ENCODE results near the gene DENND5A. TPM values are rescaled to one million over a fixed set of nuclear protein-coding genes. Genes with fewer than 3 reads are reported as not detected.

Gene DENND5A
- total and polyA plus RNA-seq, 8 donors, result 65.7 to 106 (median 96.7) TPM

DNA sequence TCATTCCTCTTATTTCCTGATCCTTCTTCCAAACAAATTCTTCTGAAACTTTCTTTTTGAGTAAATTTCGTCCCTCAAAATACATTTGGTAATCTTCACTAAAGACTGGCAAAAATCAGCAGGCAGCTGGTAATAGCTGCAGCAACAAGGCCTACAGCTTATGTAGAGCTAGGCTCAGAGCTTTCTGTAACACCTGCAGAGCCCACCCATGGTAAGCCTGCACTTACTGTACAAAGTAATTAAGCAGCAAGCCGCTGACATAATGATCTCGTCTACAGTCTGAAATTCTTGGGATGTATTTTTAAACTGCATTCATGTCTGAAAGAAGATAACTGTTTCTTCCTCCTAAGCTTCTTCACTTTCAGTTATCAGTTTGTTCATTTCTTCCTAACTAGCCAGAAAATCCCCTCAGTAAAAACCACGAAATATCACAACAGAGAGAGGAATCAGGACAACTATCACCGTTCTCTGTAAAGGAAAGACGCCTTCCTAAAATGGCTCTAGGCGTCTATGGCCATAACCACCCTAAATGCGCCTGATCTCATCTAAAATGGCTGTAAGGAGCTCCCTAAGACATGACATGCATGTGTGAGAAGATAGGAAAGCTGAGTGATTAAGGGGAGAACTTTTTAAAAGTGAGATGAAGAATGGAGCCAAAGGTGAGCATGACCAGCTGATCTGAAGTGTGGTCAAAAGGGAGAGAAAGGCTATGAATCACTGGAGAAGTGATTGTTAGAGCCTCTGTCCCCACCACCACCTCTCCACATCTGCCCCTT is 56.2 kb downstream of the DENND5A start:
- H3K27me3 ChIP-seq, result no peaks in the 10 kb centered on the region
- no peaks in the 10 kb centered on the region for H3K9me3 ChIP-seq
- H3K36me3 ChIP-seq, result peaks cover 0 to 27% of the 10 kb centered on the region in 2 donors
- DNase-seq (no peak), ATAC-seq (no peak)
- H3K4me3 ChIP-seq, result no peak overlapping the region
- intact Hi-C loops (cut with DNase I), result no loop called here
- peaks cover 0 to 28% of the 10 kb centered on the region in 2 donors for H3K4me1 ChIP-seq
- H3K27ac ChIP-seq, result no peak overlapping the region
- TF ChIP-seq, protein P1, sequence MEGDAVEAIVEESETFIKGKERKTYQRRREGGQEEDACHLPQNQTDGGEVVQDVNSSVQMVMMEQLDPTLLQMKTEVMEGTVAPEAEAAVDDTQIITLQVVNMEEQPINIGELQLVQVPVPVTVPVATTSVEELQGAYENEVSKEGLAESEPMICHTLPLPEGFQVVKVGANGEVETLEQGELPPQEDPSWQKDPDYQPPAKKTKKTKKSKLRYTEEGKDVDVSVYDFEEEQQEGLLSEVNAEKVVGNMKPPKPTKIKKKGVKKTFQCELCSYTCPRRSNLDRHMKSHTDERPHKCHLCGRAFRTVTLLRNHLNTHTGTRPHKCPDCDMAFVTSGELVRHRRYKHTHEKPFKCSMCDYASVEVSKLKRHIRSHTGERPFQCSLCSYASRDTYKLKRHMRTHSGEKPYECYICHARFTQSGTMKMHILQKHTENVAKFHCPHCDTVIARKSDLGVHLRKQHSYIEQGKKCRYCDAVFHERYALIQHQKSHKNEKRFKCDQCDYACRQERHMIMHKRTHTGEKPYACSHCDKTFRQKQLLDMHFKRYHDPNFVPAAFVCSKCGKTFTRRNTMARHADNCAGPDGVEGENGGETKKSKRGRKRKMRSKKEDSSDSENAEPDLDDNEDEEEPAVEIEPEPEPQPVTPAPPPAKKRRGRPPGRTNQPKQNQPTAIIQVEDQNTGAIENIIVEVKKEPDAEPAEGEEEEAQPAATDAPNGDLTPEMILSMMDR (IDR thresholded peaks at IDR 0.05), result no peak

DNA sequence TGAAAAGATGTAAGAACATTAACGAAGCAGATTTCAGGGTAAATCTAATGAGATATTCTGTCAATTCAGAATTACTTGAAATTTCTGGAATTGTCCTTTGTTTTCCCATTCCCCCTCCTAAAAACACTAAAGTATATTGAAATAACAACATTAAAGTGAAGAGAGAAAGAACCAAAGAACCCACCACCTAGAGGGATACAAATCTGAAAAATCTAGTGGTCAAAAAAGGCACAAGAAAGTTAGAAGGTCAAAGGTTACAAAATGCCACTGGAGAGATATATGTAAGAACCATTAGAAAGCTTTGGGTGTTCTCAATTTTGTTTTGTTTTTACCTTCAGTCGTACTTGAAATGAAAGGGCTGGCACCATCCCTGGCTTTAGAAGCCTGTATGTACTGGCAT is 57.9 kb downstream of the DENND5A start:
- H3K9me3 ChIP-seq, result no peaks in the 10 kb centered on the region
- H3K4me1 ChIP-seq, result peaks cover 0 to 26% of the 10 kb centered on the region in 2 donors
- ATAC-seq (no peak), DNase-seq (no peak)
- H3K27ac ChIP-seq, result no peak overlapping the region
- peaks cover 0 to 41% of the 10 kb centered on the region in 2 donors for H3K36me3 ChIP-seq
- H3K27me3 ChIP-seq, result no peaks in the 10 kb centered on the region
- H3K4me3 ChIP-seq, result no peak overlapping the region
- TF ChIP-seq, protein P1 (IDR thresholded peaks at IDR 0.05), result no peak
- intact Hi-C loops (cut with DNase I), result no loop called here

DNA sequence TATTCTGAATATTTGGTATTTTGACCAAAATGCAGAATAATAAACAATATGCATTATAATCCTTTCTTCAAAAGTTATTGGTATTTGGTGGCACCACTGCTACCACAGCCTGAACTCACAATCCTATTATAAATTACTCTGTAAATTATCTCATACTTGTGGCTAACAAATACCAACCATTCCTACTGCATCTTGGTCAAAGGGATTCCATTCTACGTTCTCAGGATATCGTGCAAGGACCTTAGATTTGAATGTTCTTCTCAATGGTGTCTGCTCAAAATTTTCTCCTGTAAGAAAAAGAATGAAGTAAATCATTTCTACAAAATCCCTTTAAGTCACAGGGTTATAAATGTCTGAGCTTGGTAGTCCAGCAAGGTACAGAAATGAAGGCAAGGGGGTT is 58.7 kb downstream of the DENND5A start:
- no peaks in the 10 kb centered on the region for H3K9me3 ChIP-seq
- DNase-seq (no peak), ATAC-seq (no peak)
- TF ChIP-seq, protein P1 (IDR thresholded peaks at IDR 0.05), result no peak
- H3K36me3 ChIP-seq, result peaks cover 0 to 42% of the 10 kb centered on the region in 2 donors
- no peaks in the 10 kb centered on the region for H3K27me3 ChIP-seq
- H3K4me1 ChIP-seq, result peaks cover 0 to 25% of the 10 kb centered on the region in 2 donors
- no peak overlapping the region for H3K27ac ChIP-seq
- intact Hi-C loops (cut with DNase I), result no loop called here
- H3K4me3 ChIP-seq, result no peak overlapping the region

DNA sequence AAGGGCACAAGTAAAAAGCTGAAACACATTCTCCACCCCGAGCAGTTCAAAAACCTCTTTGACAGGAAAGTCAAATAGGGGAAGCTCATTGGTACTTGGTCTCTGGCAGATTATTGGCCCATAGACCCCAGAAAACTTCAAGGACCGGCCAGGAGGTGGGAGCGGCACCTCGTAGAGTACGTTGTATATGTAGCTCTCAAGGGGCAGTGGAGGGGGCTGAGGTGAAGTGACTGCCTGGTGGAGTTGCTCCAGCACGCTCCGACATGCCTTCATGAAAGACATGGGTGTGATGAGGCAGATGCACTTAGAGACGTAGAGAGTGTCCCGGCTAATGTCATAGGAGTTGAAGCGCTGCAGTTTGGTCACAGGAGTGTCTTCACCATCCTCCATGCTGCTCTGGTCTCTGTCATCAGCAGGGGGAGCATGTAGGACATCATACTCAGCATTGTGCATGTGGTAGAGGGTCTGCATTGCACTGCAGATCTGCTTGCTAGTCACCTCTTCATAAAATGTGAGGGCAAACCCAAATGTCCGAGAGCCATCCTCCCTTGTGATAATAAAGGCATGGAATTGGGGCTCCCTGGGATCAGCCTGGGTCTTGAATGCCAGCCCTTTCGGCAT is 61.3 kb downstream of the DENND5A start:
- Histone ChIP-seq H3K27me3 (no peaks in the 10 kb centered on the region), H3K9me3 (no peaks in the 10 kb centered on the region), H3K4me1 (peaks cover 0 to 2% of the 10 kb centered on the region in 2 donors), H3K4me3 (no peak overlapping the region), H3K36me3 (peaks cover 0 to 49% of the 10 kb centered on the region in 2 donors), H3K27ac (no peak overlapping the region)
- DNase-seq, result peak in 2 of 4 donors; percentile 5 to 26
- intact Hi-C loops (cut with DNase I), result no loop called here
- ATAC-seq, result no peak
- TF ChIP-seq, protein P1 (IDR thresholded peaks at IDR 0.05), result no peak

DNA sequence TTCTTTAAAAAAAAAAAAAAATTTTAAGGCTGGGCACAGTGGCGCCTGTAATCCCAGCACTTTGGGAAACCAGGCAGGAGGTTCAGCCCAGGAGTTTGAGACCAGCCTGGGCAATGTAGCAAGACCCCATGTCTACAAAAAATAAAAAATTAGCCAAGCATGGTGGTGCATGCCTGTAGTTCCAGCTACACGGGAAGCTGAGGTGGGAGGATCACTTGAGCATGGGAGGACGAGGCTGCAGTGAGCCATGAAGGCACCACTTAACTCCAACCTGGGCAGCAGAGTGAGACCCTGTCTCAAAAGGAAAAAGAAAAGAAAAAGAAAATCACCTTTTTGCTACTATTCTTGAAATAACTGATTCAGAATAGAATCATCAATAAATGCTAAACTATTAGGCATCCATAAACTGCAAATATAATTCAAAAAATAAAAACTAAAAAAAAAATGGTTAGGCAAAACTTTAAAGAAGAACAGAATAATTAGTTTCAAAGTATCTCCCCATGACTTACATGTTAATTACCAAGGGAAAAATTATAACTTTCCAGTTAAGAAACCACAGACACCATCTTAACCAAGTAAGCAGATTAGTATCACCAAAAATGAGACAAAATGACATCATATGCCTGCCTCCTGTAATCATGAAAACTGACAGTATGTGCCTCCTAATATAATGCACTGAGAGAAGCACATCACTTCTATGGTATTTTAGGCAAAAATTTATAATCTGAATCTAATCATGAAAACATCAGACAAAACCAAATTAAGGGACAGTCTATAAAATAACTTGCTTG is 63.6 kb downstream of the DENND5A start:
- no peak for DNase-seq
- ATAC-seq, result no peak
- no peaks in the 10 kb centered on the region for H3K4me1 ChIP-seq
- no peaks in the 10 kb centered on the region for H3K9me3 ChIP-seq
- H3K27me3 ChIP-seq, result no peaks in the 10 kb centered on the region
- no peak overlapping the region for H3K27ac ChIP-seq
- intact Hi-C loops (cut with DNase I), result no loop called here
- no peak overlapping the region for H3K4me3 ChIP-seq
- H3K36me3 ChIP-seq, result peaks cover 0 to 60% of the 10 kb centered on the region in 2 donors
- TF ChIP-seq, protein P1 (IDR thresholded peaks at IDR 0.05), result no peak
